Measurements from ENCODE around the gene MMP19.

DNA sequence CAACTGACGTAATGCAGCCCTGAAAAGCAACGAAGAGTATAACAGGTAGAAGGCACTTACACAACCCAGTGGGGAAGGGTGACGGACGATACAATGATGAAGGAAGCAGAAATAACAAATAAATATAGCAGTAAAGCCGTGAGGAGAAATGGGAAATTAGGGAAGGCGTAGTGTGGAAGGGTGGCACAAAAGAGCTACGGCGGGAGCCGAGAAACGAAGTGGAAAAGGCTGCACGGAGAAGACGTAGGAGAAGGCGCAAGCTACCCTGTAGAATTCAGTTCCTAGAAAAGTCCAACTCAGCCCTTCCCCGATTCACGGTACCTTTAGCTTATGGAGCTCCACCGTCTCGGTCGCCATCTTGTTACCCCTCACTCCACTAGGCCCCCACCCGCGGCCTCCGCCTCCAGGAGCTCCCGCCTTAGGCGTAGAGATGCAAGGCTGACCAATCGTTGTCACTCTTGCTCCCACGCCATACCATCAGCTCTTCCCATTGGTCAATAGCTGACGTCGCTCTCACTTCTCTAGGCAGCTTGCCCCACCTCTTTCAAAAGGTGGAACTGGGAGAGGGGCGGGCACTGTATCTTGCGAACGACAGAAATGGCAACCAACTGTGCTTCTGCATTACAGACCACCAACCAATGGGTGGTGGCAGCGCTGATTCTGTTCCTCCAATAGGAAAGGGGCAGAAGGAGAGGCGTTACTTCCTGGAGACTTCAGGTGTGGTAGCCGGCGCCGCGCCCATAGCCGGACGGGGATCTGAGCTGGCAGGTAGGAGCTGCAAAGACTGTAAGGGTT lies 25.2 kb downstream of the MMP19 start, which contains the start of the genes ORMDL2 and SARNP:
- TF ChIP-seq, protein P1, sequence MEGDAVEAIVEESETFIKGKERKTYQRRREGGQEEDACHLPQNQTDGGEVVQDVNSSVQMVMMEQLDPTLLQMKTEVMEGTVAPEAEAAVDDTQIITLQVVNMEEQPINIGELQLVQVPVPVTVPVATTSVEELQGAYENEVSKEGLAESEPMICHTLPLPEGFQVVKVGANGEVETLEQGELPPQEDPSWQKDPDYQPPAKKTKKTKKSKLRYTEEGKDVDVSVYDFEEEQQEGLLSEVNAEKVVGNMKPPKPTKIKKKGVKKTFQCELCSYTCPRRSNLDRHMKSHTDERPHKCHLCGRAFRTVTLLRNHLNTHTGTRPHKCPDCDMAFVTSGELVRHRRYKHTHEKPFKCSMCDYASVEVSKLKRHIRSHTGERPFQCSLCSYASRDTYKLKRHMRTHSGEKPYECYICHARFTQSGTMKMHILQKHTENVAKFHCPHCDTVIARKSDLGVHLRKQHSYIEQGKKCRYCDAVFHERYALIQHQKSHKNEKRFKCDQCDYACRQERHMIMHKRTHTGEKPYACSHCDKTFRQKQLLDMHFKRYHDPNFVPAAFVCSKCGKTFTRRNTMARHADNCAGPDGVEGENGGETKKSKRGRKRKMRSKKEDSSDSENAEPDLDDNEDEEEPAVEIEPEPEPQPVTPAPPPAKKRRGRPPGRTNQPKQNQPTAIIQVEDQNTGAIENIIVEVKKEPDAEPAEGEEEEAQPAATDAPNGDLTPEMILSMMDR (IDR thresholded peaks at IDR 0.05; ENCODE audit: low read length): no peak
- no peak for TF ChIP-seq EZH2 (IDR thresholded peaks at IDR 0.05; ENCODE audit: borderline replicate concordance, low read length)
